Panc1 (cell line): ENCODE measurements around the gene PRL. TPM values are rescaled to one million over a fixed set of nuclear protein-coding genes. Genes with fewer than 3 reads are reported as not detected.

Experiments used
- ATAC-seq: fragments of 200-7000 bp; cut with Tn5 transposase; 2 replicates; pipeline ENCODE4 v1.9.1; 2020; ENCODE audit warnings: mild to moderate bottlenecking, moderate library complexity
- BruUV-seq: library from RNA; stranded (reverse); fragments of 400-500 nt; replicated peaks from 2 replicates; lab custom pipeline; 2021; lab: Mats Ljungman, UMichigan
- CTCF ChIA-PET: fragments of 300-600 bp; sonication (Branson Sonifier 250); formaldehyde crosslinking; loops from one replicate; lab custom pipeline; 2022; ENCODE audit warnings: antibody characterized with exemption; lab: Charles Lee
- POLR2A ChIA-PET: fragments of 300-600 bp; sonication (Branson Sonifier 250); formaldehyde crosslinking; loops from one replicate; lab custom pipeline; 2022; ENCODE audit warnings: antibody characterized with exemption; lab: Charles Lee
- DNase-seq: peaks from one replicate; pipeline ENCODE4 v3.0.0-alpha.2; 2010; ENCODE audit warnings: low read depth, low spot score
- H3K27ac ChIP-seq: 2 replicates; pipeline ENCODE4 v1.5.1; 2011; ENCODE audit warnings: mild to moderate bottlenecking, low read length, inconsistent platforms
- H3K27me3 ChIP-seq: fragments of 200-500 bp; sonication (Bioruptor generic); 2 replicates; pipeline ENCODE4 v1.6.0; 2014; ENCODE audit warnings: low read length, inconsistent platforms; ENCODE audit not compliant: control insufficient read depth, insufficient read depth
- H3K36me3 ChIP-seq: fragments of 200-500 bp; sonication (Bioruptor generic); 2 replicates; pipeline ENCODE4 v1.5.1; 2014; ENCODE audit warnings: inconsistent platforms, mild to moderate bottlenecking, low read length, moderate library complexity; ENCODE audit not compliant: control insufficient read depth, insufficient read depth
- H3K4me1 ChIP-seq: 2 replicates; pipeline ENCODE4 v1.5.1; 2011; ENCODE audit warnings: inconsistent platforms, mild to moderate bottlenecking, low read length, moderate library complexity; ENCODE audit not compliant: control insufficient read depth, insufficient read depth
- H3K4me3 ChIP-seq, 2 experiments: 2 replicates each; pipeline ENCODE4 v1.5.1; 2011 to 2012; ENCODE audit warnings: low read depth in 2 of 2, low read length in 2 of 2, mild to moderate bottlenecking in 2 of 2, inconsistent platforms in 1 of 2, moderate library complexity in 1 of 2
- H3K9me3 ChIP-seq: fragments of 200-500 bp; sonication (Bioruptor generic); 2 replicates; pipeline ENCODE4 v1.5.1; 2014; ENCODE audit warnings: low read depth, mild to moderate bottlenecking, inconsistent platforms, low read length, moderate library complexity; ENCODE audit not compliant: control insufficient read depth, insufficient read depth
- CTCF ChIP-seq: fragments of 450-650 bp; IDR thresholded peaks from 2 replicates; pipeline ENCODE4 v1.5.1; 2017; ENCODE audit warnings: mild to moderate bottlenecking
- POLR2AphosphoS5 ChIP-seq: IDR thresholded peaks from 2 replicates; pipeline ENCODE4 v1.6.1; 2012; ENCODE audit warnings: mild to moderate bottlenecking, low read depth, low read length, moderate library complexity
- REST ChIP-seq, 2 experiments: IDR thresholded peaks; 2 replicates each; pipeline ENCODE4 v1.6.1; 2011 to 2012; ENCODE audit warnings: low read depth in 2 of 2, control low read depth in 1 of 2, low read length in 1 of 2, mild to moderate bottlenecking in 1 of 2, moderate library complexity in 1 of 2; ENCODE audit not compliant: insufficient read depth in 1 of 2
- SIN3A ChIP-seq: IDR thresholded peaks from 2 replicates; pipeline ENCODE4 v1.6.1; 2012; ENCODE audit warnings: low read depth, mild to moderate bottlenecking, low read length, moderate library complexity, borderline replicate concordance; ENCODE audit not compliant: insufficient read depth
- TCF7L2 ChIP-seq: IDR thresholded peaks from 2 replicates; pipeline ENCODE4 v1.6.1; 2011; ENCODE audit warnings: mild to moderate bottlenecking, low read depth, low read length, inconsistent platforms
- in situ Hi-C: cut with HindIII; loops from 2 replicates; pipeline ENCODE4 v1.10.0; 2016; ENCODE audit warnings: low sequenced_read_pairs, low pct_unique_long_range_greater_than_20kb
- intact Hi-C: fragments of 100-400 bp; cut with micrococcal nuclease; formaldehyde crosslinking; loops from one replicate; pipeline ENCODE4 v1.10.0; 2022; ENCODE audit not compliant: unreplicated experiment
- total RNA-seq: library from RNA; stranded (reverse); gene quantifications from one replicate; pipeline ENCODE4 v1.2.1, GENCODE V29; 2021; ENCODE audit not compliant: unreplicated experiment

PRL gene
- total RNA-seq, 1 experiment from 2014 or later = not detected

GRCh38 chr6:22302838-22303237 is 6.0 kb upstream of the PRL start:
- in situ Hi-C loops = no loop called here
- Histone ChIP-seq H3K27me3 (no peaks in the 10 kb centered on the region), H3K27ac (no peak overlapping the region; the same call in 1 of the 2 replicates), H3K4me1 (no peaks in the 10 kb centered on the region), H3K4me3 (no peak overlapping the region), H3K36me3 (no peaks in the 10 kb centered on the region), H3K9me3 (no peaks in the 10 kb centered on the region)
- POLR2A ChIA-PET = no interaction called here
- DNase-seq (no peak), ATAC-seq (no peak)
- BruUV-seq = no TSS peak
- intact Hi-C loops = no loop called here
- no peak for TF ChIP-seq TCF7L2
- CTCF ChIA-PET = interaction anchor here (0.6 kb wide), 1 partner anchor 319 kb away, joined by 3 read pairs; no protein-coding TSS in a partner anchor

- CTCF ChIA-PET = no interaction called here
- Histone ChIP-seq H3K27me3 (no peaks in the 10 kb centered on the region), H3K27ac (no peak overlapping the region), H3K36me3 (no peaks in the 10 kb centered on the region), H3K9me3 (no peaks in the 10 kb centered on the region), H3K4me1 (no peaks in the 10 kb centered on the region), H3K4me3 (no peak overlapping the region)
- DNase-seq = no peak
- intact Hi-C loops = no loop called here
- BruUV-seq = no TSS peak
- no peak for ATAC-seq
- POLR2A ChIA-PET = no interaction called here
- in situ Hi-C loops = no loop called here
- TF ChIP-seq CTCF = no peak
- TF ChIP-seq TCF7L2 = no peak
- TF ChIP-seq POLR2AphosphoS5 = no peak
- TF ChIP-seq REST (IDR thresholded peaks at IDR 0.05; ENCODE audit: insufficient read depth in 1 of 2, low read depth in 2 of 2, low read length in 1 of 2) = no peak
- no peak for TF ChIP-seq SIN3A
Observed at GRCh38 chr6:22300273-22300998, 3.6 kb upstream of the PRL start.

GRCh38 chr6:22298475-22298890 is 1.6 kb upstream of the PRL start:
- Histone ChIP-seq H3K27ac (no peak overlapping the region), H3K36me3 (no peaks in the 10 kb centered on the region; the same call in 1 of the 2 replicates), H3K9me3 (no peaks in the 10 kb centered on the region), H3K27me3 (no peaks in the 10 kb centered on the region), H3K4me1 (no peaks in the 10 kb centered on the region), H3K4me3 (no peak overlapping the region)
- TF ChIP-seq POLR2AphosphoS5 = no peak
- no peak for TF ChIP-seq TCF7L2
- TF ChIP-seq CTCF = no peak
- TF ChIP-seq REST (IDR thresholded peaks at IDR 0.05; ENCODE audit: insufficient read depth in 1 of 2, low read depth in 2 of 2, low read length in 1 of 2) = no peak
- TF ChIP-seq SIN3A = no peak
- ATAC-seq (no peak), DNase-seq (no peak)
- intact Hi-C loops = no loop called here
- POLR2A ChIA-PET = no interaction called here
- CTCF ChIA-PET = no interaction called here
- BruUV-seq = no TSS peak
- in situ Hi-C loops = no loop called here
